ENCODE results near the gene FGFR3.
"Not testable (repeated sequence)": the region's sequence is repeated elsewhere in the genome, so short reads cannot be mapped to it uniquely, and the experiment has no call there.

FGFR3 gene

GRCh38 chr4:1821679-1822567, 28.8 kb downstream of the FGFR3 start:
- DNase-seq, result no peak

- DNase-seq, result no peak
Observed at GRCh38 chr4:1822568-1823544, 29.8 kb downstream of the FGFR3 start.

- no peak for DNase-seq
Observed at GRCh38 chr4:1823545-1823932, 30.4 kb downstream of the FGFR3 start.

GRCh38 chr4:1824746-1825145, 31.7 kb downstream of the FGFR3 start:
- no peak for DNase-seq

- no peak for DNase-seq
Observed at GRCh38 chr4:1825326-1825725, 32.2 kb downstream of the FGFR3 start.

GRCh38 chr4:1826531-1827350, 33.6 kb downstream of the FGFR3 start:
- no peak for DNase-seq

- no peak for DNase-seq
Observed at GRCh38 chr4:1830234-1830633, 37.1 kb downstream of the FGFR3 start.

- no peak for DNase-seq
Observed at GRCh38 chr4:1830642-1831228, 37.6 kb downstream of the FGFR3 start.

- DNase-seq, result no peak
Observed at GRCh38 chr4:1831331-1831730, 38.2 kb downstream of the FGFR3 start.

GRCh38 chr4:1832690-1833089, 39.6 kb downstream of the FGFR3 start:
- no peak for DNase-seq

GRCh38 chr4:1833307-1834046, 40.4 kb downstream of the FGFR3 start:
- DNase-seq, result no peak

GRCh38 chr4:1834047-1834775, 41.1 kb downstream of the FGFR3 start:
- DNase-seq, result no peak

- not testable (repeated sequence) for DNase-seq
Observed at GRCh38 chr4:1835836-1836235, 42.7 kb downstream of the FGFR3 start.

- no peak for DNase-seq
Observed at GRCh38 chr4:1836650-1837049, 43.6 kb downstream of the FGFR3 start.

- no peak for DNase-seq
Observed at GRCh38 chr4:1837069-1837468, 44.0 kb downstream of the FGFR3 start.

- DNase-seq, result no peak
Observed at GRCh38 chr4:1839282-1839681, 46.2 kb downstream of the FGFR3 start.

- DNase-seq, result no peak
Observed at GRCh38 chr4:1841201-1841886, 48.3 kb downstream of the FGFR3 start.

- no peak for DNase-seq
Observed at GRCh38 chr4:1841887-1842210, 48.8 kb downstream of the FGFR3 start.

GRCh38 chr4:1842339-1842895, 49.3 kb downstream of the FGFR3 start:
- no peak for DNase-seq

GRCh38 chr4:1842993-1843448, 49.9 kb downstream of the FGFR3 start:
- DNase-seq, result no peak
